Mesenchymal stem cell (in vitro differentiated cells and primary cell): Measurements from ENCODE around the gene NSRP1.

Source experiments
- DNase-seq: peaks from one replicate; pipeline ENCODE4 v3.0.0-alpha.2; 2013
- H2AFZ ChIP-seq: one replicate; pipeline ENCODE4 v1.6.1; 2013; ENCODE audit warnings: low read depth, mild to moderate bottlenecking, control low read depth, inconsistent platforms, low read length, moderate library complexity
- H2AK5ac ChIP-seq: 2 replicates; pipeline ENCODE4 v1.6.1; 2013; ENCODE audit warnings: low read length, moderate library complexity, mild to moderate bottlenecking, inconsistent platforms; ENCODE audit not compliant: severe bottlenecking
- H2BK120ac ChIP-seq: one replicate; pipeline ENCODE4 v1.6.1; 2013; ENCODE audit warnings: low read depth, mild to moderate bottlenecking, inconsistent platforms, low read length, moderate library complexity
- H2BK12ac ChIP-seq, 2 experiments: one replicate each; pipeline ENCODE4 v1.6.1; 2013; ENCODE audit warnings: inconsistent platforms in 2 of 2, low read length in 2 of 2, mild to moderate bottlenecking in 2 of 2, moderate library complexity in 2 of 2, control low read depth in 1 of 2
- H2BK15ac ChIP-seq: one replicate; pipeline ENCODE4 v1.6.1; 2013; ENCODE audit warnings: mild to moderate bottlenecking, low read depth, inconsistent platforms; ENCODE audit not compliant: poor library complexity, severe bottlenecking
- H2BK5ac ChIP-seq: 2 replicates; pipeline ENCODE4 v1.6.1; 2013; ENCODE audit warnings: low read depth, mild to moderate bottlenecking, low read length, control low read depth, inconsistent platforms; ENCODE audit not compliant: poor library complexity, severe bottlenecking
- H3K14ac ChIP-seq, 2 experiments: one replicate each; pipeline ENCODE4 v1.6.1; 2013; ENCODE audit warnings: inconsistent platforms in 2 of 2, low read length in 2 of 2, control low read depth in 1 of 2, mild to moderate bottlenecking in 1 of 2, moderate library complexity in 1 of 2
- H3K18ac ChIP-seq, 2 experiments: one replicate each; pipeline ENCODE4 v1.6.1; 2013; ENCODE audit warnings: inconsistent platforms in 2 of 2, low read length in 2 of 2, control low read depth in 1 of 2, low read depth in 1 of 2, mild to moderate bottlenecking in 1 of 2
- H3K23ac ChIP-seq, 2 experiments: one replicate each; pipeline ENCODE4 v1.6.1; 2013; ENCODE audit warnings: inconsistent platforms in 2 of 2, low read length in 2 of 2, mild to moderate bottlenecking in 2 of 2, moderate library complexity in 2 of 2, control low read depth in 1 of 2
- H3K27ac ChIP-seq: 2 replicates; pipeline ENCODE4 v1.5.1; 2013; ENCODE audit warnings: mild to moderate bottlenecking, moderate library complexity, low read length, control low read depth, inconsistent platforms; ENCODE audit not compliant: poor library complexity, severe bottlenecking
- H3K27me3 ChIP-seq, 2 experiments: 2 replicates each; pipeline versions ENCODE4 v1.6.1 to v1.7.0; 2013; ENCODE audit warnings: low read length in 2 of 2, mild to moderate bottlenecking in 2 of 2, moderate library complexity in 2 of 2, control low read depth in 1 of 2, inconsistent platforms in 1 of 2; ENCODE audit not compliant: control insufficient read depth in 1 of 2, insufficient read depth in 1 of 2
- H3K36me3 ChIP-seq, 2 experiments: 2 replicates each; pipeline versions ENCODE4 v1.6.1 to v1.7.0; 2013; ENCODE audit warnings: low read length in 2 of 2, control low read depth in 1 of 2, inconsistent platforms in 1 of 2, low read depth in 1 of 2, mild to moderate bottlenecking in 1 of 2; ENCODE audit not compliant: insufficient read depth in 2 of 2, control insufficient read depth in 1 of 2
- H3K4ac ChIP-seq, 2 experiments: one replicate each; pipeline ENCODE4 v1.6.1; 2013; ENCODE audit warnings: inconsistent platforms in 2 of 2, low read length in 2 of 2, mild to moderate bottlenecking in 2 of 2, moderate library complexity in 2 of 2, control low read depth in 1 of 2, low read depth in 1 of 2
- H3K4me1 ChIP-seq: 2 replicates; pipeline ENCODE4 v1.6.1; 2013; ENCODE audit warnings: low read depth, low read length, control low read depth; ENCODE audit not compliant: control insufficient read depth, insufficient read depth
- H3K4me2 ChIP-seq: 2 replicates; pipeline ENCODE4 v1.6.1; 2013; ENCODE audit warnings: low read length, mild to moderate bottlenecking, inconsistent platforms; ENCODE audit not compliant: poor library complexity, severe bottlenecking
- H3K4me3 ChIP-seq, 2 experiments: 2 replicates each; pipeline versions ENCODE4 v1.5.1 to v1.7.0; 2013; ENCODE audit warnings: low read length in 2 of 2, mild to moderate bottlenecking in 2 of 2, control low read depth in 1 of 2, low read depth in 1 of 2; ENCODE audit not compliant: insufficient read depth in 1 of 2
- H3K79me1 ChIP-seq: replicated peaks from 2 replicates; pipeline ENCODE4 v1.6.1; 2013; ENCODE audit warnings: mild to moderate bottlenecking, control low read depth, low read length, inconsistent platforms; ENCODE audit not compliant: poor library complexity, severe bottlenecking
- H3K9ac ChIP-seq: 2 replicates; pipeline ENCODE4 v1.7.0; 2013; ENCODE audit warnings: mild to moderate bottlenecking, low read length, moderate library complexity
- H3K9me3 ChIP-seq: 2 replicates; pipeline ENCODE4 v1.7.0; 2013; ENCODE audit warnings: mild to moderate bottlenecking, low read length; ENCODE audit not compliant: control insufficient read depth
- H4K8ac ChIP-seq: one replicate; pipeline ENCODE4 v1.6.1; 2013; ENCODE audit warnings: inconsistent platforms, mild to moderate bottlenecking, low read length, moderate library complexity
- H4K91ac ChIP-seq: one replicate; pipeline ENCODE4 v1.6.1; 2013; ENCODE audit warnings: mild to moderate bottlenecking, low read length, inconsistent platforms
- WGBS: methylation state at CpG from one replicate; pipeline ENCODE4 v1.1.7; 2013; ENCODE audit warnings: mixed read lengths; 5-methylcytosine and 5-hydroxymethylcytosine counted together

Gene NSRP1

GRCh38 chr17:30217054-30217453 lies 100.4 kb downstream of the NSRP1 start:
- Histone ChIP-seq H3K14ac (no peak overlapping the region), H2BK15ac (no peak overlapping the region), H3K27ac (no peak overlapping the region), H3K9ac (no peak overlapping the region), H3K4me1 (no peaks in the 10 kb centered on the region), H3K9me3 (no peaks in the 10 kb centered on the region), H3K79me1 (no peaks in the 10 kb centered on the region), H4K8ac (no peak overlapping the region), H2AK5ac (no peak overlapping the region), H3K18ac (no peak overlapping the region), H2AFZ (no peak overlapping the region), H3K4me2 (no peak overlapping the region), H3K4ac (no peak overlapping the region), H2BK12ac (no peak overlapping the region), H2BK5ac (no peak overlapping the region), H2BK120ac (no peak overlapping the region), H3K4me3 (no peak overlapping the region), H3K36me3 (peaks cover 0 to 3% of the 10 kb centered on the region in 2 experiments), H3K23ac (peak overlapping the region in 1 of 2 experiments; percentile 9), H3K27me3 (peaks cover 14 to 46% of the 10 kb centered on the region in 2 experiments), H4K91ac (no peak overlapping the region)
- whole genome bisulfite sequencing = 97% methylated on average over 6 of the region's 6 CpGs
- no peak for DNase-seq

DNA sequence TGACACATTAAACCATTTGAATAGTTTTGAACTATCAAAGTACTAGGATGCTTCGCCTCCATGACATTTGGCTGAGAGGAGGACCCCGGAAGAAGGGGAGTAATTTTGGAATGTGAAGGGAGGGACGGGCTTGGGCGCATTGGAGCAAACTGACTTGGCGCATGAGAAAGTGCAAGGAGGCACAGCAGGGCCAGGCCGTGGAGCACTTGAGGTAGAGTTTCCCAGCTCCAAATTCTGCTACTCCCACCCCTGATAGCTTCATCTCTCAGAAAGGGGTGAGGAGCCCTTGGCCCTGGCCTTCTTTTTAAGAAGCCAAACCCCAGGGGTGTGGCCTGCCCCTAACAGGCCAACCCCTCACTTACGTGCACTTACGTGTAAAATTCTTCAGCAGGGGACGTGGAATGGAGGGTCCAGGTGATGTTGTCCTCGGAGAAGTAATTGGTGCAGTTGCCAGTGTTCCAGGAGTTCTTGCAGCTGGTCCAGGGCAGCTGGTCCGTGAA lies 101.2 kb downstream of the NSRP1 start:
- no peak overlapping the region for H2BK12ac ChIP-seq
- H3K27me3 ChIP-seq = peaks cover 14 to 53% of the 10 kb centered on the region in 2 experiments
- H3K4me3 ChIP-seq = no peak overlapping the region
- no peaks in the 10 kb centered on the region for H3K79me1 ChIP-seq
- H2BK120ac ChIP-seq = no peak overlapping the region
- H3K4me2 ChIP-seq = no peak overlapping the region
- H3K14ac ChIP-seq = no peak overlapping the region
- H4K8ac ChIP-seq = no peak overlapping the region
- peaks cover 0 to 3% of the 10 kb centered on the region in 2 experiments for H3K36me3 ChIP-seq
- WGBS = 97% methylated on average over 11 of the region's 11 CpGs
- H3K9me3 ChIP-seq = no peaks in the 10 kb centered on the region
- no peak overlapping the region for H4K91ac ChIP-seq
- H2BK5ac ChIP-seq = no peak overlapping the region
- H3K4me1 ChIP-seq = no peaks in the 10 kb centered on the region
- H3K4ac ChIP-seq = no peak overlapping the region
- no peak overlapping the region for H3K23ac ChIP-seq
- no peak for DNase-seq
- no peak overlapping the region for H2AK5ac ChIP-seq
- H3K18ac ChIP-seq = no peak overlapping the region
- no peak overlapping the region for H3K27ac ChIP-seq
- H2AFZ ChIP-seq = no peak overlapping the region
- no peak overlapping the region for H2BK15ac ChIP-seq
- no peak overlapping the region for H3K9ac ChIP-seq

- no peak overlapping the region for H3K14ac ChIP-seq
- no peak overlapping the region for H2BK120ac ChIP-seq
- no peaks in the 10 kb centered on the region for H3K9me3 ChIP-seq
- no peak overlapping the region for H4K8ac ChIP-seq
- H2BK12ac ChIP-seq = no peak overlapping the region
- H3K27me3 ChIP-seq = peaks cover 14 to 60% of the 10 kb centered on the region in 2 experiments
- no peak overlapping the region for H2BK5ac ChIP-seq
- no peak overlapping the region for H3K23ac ChIP-seq
- no peak overlapping the region for H3K4me3 ChIP-seq
- no peak overlapping the region for H2BK15ac ChIP-seq
- H3K4ac ChIP-seq = no peak overlapping the region
- WGBS = 85% methylated on average over 9 of the region's 9 CpGs
- peaks cover 0 to 3% of the 10 kb centered on the region in 2 experiments for H3K36me3 ChIP-seq
- no peaks in the 10 kb centered on the region for H3K79me1 ChIP-seq
- no peak overlapping the region for H3K9ac ChIP-seq
- H3K4me1 ChIP-seq = no peaks in the 10 kb centered on the region
- no peak overlapping the region for H2AK5ac ChIP-seq
- H2AFZ ChIP-seq = no peak overlapping the region
- no peak overlapping the region for H4K91ac ChIP-seq
- H3K18ac ChIP-seq = no peak overlapping the region
- H3K27ac ChIP-seq = no peak overlapping the region
- H3K4me2 ChIP-seq = no peak overlapping the region
- no peak for DNase-seq
These were observed 102.2 kb downstream of the NSRP1 start for GRCh38 chr17:30218799-30219198.

DNA sequence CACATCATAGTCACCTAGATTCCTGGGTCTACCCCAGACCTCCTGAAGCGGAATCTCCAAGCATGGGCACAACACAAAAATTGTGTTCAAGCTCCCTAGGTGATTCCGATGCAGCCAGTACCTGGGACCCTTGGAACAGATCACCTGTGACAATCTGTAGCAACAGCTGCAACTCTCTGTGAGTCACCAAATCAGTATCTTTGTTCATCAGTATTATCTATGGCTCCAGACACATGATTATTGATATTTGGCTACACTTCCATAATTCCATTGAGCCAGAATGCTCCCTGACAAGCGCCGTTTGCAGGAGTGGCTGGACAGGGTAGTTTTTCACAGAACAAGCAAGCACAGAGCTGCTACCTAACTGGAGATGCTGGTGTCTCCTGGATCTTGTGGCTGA lies 102.7 kb downstream of the NSRP1 start:
- 93% methylated on average over 4 of the region's 4 CpGs for WGBS
- no peak overlapping the region for H3K4me3 ChIP-seq
- no peak overlapping the region for H4K91ac ChIP-seq
- H2BK12ac ChIP-seq = no peak overlapping the region
- no peak for DNase-seq
- H4K8ac ChIP-seq = no peak overlapping the region
- no peak overlapping the region for H3K4ac ChIP-seq
- H3K23ac ChIP-seq = no peak overlapping the region
- no peak overlapping the region for H2BK15ac ChIP-seq
- H3K18ac ChIP-seq = no peak overlapping the region
- H3K4me2 ChIP-seq = no peak overlapping the region
- no peaks in the 10 kb centered on the region for H3K79me1 ChIP-seq
- peaks cover 0 to 3% of the 10 kb centered on the region in 2 experiments for H3K36me3 ChIP-seq
- no peak overlapping the region for H2AK5ac ChIP-seq
- H2BK5ac ChIP-seq = no peak overlapping the region
- H3K4me1 ChIP-seq = no peaks in the 10 kb centered on the region
- H3K9me3 ChIP-seq = no peaks in the 10 kb centered on the region
- H3K27me3 ChIP-seq = peaks cover 14 to 60% of the 10 kb centered on the region in 2 experiments
- no peak overlapping the region for H2BK120ac ChIP-seq
- H3K9ac ChIP-seq = no peak overlapping the region
- H3K27ac ChIP-seq = no peak overlapping the region
- H2AFZ ChIP-seq = no peak overlapping the region
- H3K14ac ChIP-seq = no peak overlapping the region
